Activated T-cell treated with anti-CD3 and anti-CD28 coated beads for 48 hours (primary cell): ENCODE results near the gene IL36B.
A peak's percentile ranks its signal among the peaks of the same experiment; 100 is the strongest.
"Not testable (repeated sequence)": the region's sequence is repeated elsewhere in the genome, so short reads cannot be mapped to it uniquely, and the experiment has no call there.

Experiments used
- DNase-seq: peaks from one replicate; pipeline ENCODE4 v3.0.0-alpha.2; 2020; ENCODE audit warnings: low read depth

IL36B gene

GRCh38 chr2:113052396-113052917 lies at the start of gene IL36B:
Gene IL36B (minus strand): TSS chr2:113052867.
- DNase-seq, result no peak

GRCh38 chr2:113102133-113102532 lies 49.5 kb upstream of the IL36B start:
- DNase-seq, result no peak

GRCh38 chr2:113098532-113098931 lies 45.9 kb upstream of the IL36B start:
- DNase-seq, result no peak

GRCh38 chr2:113098041-113098440 lies 45.4 kb upstream of the IL36B start:
- no peak for DNase-seq

GRCh38 chr2:113096842-113097618 lies 44.4 kb upstream of the IL36B start:
- not testable (repeated sequence) for DNase-seq

- DNase-seq, result not testable (repeated sequence)
These were observed 43.6 kb upstream of the IL36B start for GRCh38 chr2:113096306-113096705.

GRCh38 chr2:113093613-113093977 lies 40.9 kb upstream of the IL36B start:
- DNase-seq, result no peak

GRCh38 chr2:113092864-113093612 lies 40.4 kb upstream of the IL36B start:
- DNase-seq, result no peak

GRCh38 chr2:113091231-113091896 lies 38.7 kb upstream of the IL36B start:
- DNase-seq, result no peak

GRCh38 chr2:113089916-113090315 lies 37.2 kb upstream of the IL36B start:
- DNase-seq, result no peak

GRCh38 chr2:113088213-113088992 lies 35.7 kb upstream of the IL36B start:
- no peak for DNase-seq

GRCh38 chr2:113085542-113085941 lies 32.9 kb upstream of the IL36B start:
- no peak for DNase-seq

- no peak for DNase-seq
These were observed 31.8 kb upstream of the IL36B start for GRCh38 chr2:113084249-113085000.

GRCh38 chr2:113083296-113083695 lies 30.6 kb upstream of the IL36B start:
- DNase-seq, result no peak

GRCh38 chr2:113081488-113082210 lies 29.0 kb upstream of the IL36B start:
- DNase-seq, result no peak

GRCh38 chr2:113080134-113080533 lies 27.5 kb upstream of the IL36B start:
- DNase-seq, result peak; percentile 52

- DNase-seq, result no peak
These were observed 26.5 kb upstream of the IL36B start for GRCh38 chr2:113079131-113079530.

- no peak for DNase-seq
These were observed 25.7 kb upstream of the IL36B start for GRCh38 chr2:113078350-113078839.

- DNase-seq, result no peak
These were observed 25.3 kb upstream of the IL36B start for GRCh38 chr2:113077921-113078320.

- no peak for DNase-seq
These were observed 24.4 kb upstream of the IL36B start for GRCh38 chr2:113076954-113077669.
